ENCODE data around the gene CXCR6.

The CXCR6 gene

DNA sequence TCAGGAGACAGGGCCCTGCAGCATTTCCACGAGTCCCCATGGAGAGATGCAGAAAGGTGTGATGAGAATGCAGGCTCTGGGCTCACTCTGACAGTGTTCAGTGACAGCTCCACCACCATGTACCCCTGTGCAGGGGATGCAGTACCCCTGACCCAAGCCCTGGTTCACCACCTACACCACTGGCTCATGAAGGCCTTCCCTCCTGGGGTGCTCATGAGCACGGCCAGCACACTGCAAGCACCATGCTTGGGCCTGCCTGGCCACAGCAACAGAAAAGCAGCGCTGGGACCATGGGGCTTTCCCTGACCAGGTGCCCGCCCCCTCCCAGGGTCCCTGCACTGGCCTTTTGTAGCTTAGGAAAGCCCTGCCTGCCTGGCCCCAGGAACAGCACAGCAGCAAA, 6.2 kb downstream of the CXCR6 start:
- no peak for DNase-seq

DNA sequence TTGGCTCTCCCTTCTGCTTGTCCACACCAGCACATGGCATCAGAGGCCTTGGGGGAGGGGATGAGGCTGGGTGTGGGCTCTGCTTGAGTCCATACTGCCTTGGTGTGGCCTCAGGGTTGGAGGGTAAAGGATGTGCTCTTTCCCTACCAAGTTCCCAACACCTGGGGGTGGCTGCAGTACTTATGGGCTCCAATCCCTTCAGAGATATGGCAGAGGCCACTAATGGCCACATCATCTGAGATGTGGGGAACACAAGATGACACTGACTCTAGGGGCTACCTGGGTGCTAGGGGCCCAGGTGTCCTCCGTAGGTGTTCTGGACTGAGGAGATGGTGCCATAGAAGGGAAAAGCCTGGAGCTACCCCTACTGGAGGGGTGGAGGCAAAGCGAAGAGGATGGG, 6.9 kb downstream of the CXCR6 start:
- DNase-seq, result no peak

DNA sequence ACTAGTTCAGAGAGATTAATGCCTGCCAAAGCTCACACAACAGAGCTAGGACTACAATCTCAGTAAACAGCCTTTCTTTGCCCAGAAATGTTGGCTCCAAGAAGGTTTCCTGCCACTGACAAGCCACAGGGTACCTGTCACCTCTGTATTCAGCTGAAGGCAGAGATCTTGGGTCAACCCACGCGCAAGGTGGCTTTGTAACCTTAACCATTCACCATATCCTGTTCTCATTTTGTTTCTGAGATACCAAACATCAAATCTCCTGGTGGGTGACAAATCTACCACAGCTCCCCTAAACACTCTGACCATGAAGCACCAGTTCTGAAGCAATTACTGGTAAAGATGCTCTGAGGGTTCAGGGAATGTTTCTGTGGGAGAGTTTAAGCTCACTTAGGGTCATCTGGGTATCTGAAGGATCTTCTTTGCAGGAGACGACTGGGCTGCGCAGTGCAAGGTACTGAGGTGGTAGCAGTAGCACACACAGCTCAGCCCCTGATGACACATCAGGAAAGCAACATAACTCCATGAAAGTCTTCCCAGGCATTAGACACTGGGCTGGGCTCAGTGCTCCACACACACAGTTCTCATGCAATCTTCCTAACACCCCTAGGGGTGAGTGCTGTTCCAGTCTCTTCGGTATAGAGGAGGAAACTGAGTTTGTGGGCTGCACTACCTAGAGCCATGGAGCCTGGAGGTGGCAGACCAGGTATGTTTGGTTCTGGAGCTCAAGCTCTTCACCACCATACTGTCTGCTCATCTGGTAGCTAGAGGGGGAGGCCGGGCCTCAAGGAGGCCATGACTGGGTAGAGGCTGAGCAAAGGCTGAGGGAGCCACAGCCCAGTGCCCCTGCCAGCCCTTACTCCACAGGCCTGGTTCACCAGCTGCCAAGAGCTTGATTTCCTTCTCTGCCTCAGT, 7.7 kb downstream of the CXCR6 start:
- peak; percentile 28 to 49 for DNase-seq

- DNase-seq, result no peak
Measured at GRCh38 chr3:45951946-45952345, 8.7 kb downstream of the CXCR6 start.

- DNase-seq, result no peak
Measured at GRCh38 chr3:45952456-45952855, 9.2 kb downstream of the CXCR6 start.

DNA sequence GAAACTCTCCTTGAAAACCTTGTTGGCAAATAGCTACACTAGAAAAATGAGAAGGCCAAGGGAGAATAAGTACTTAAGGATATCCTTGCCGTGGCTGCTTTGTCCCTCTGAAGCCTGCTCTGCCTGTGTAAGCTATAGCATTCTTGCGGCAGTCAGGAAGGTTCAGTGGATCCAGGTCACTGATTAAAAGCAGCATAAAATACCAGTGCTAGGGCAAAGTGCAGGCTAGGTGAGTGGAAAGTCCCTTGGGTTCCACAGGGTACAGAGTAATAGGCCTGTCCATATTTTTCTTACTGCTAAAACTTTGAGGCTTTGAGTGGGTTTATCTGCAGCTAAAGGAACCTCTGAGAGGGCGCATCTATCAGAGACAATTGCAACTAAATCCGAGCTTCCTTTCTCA, 10.3 kb downstream of the CXCR6 start:
- no peak for DNase-seq

- no peak for DNase-seq
Measured at GRCh38 chr3:45954306-45954705, 11.0 kb downstream of the CXCR6 start.

- DNase-seq, result no peak
Measured at GRCh38 chr3:45955017-45955647, 11.9 kb downstream of the CXCR6 start.

- DNase-seq, result no peak
Measured at GRCh38 chr3:45955706-45956105, 12.4 kb downstream of the CXCR6 start.

- no peak for DNase-seq
Measured at GRCh38 chr3:45957586-45957985, 14.3 kb downstream of the CXCR6 start.

GRCh38 chr3:45958321-45958791, 15.1 kb downstream of the CXCR6 start:
- no peak for DNase-seq

- no peak for DNase-seq
Measured at GRCh38 chr3:45959201-45959600, 15.9 kb downstream of the CXCR6 start.

GRCh38 chr3:45960289-45960688, 17.0 kb downstream of the CXCR6 start:
- DNase-seq, result no peak

DNA sequence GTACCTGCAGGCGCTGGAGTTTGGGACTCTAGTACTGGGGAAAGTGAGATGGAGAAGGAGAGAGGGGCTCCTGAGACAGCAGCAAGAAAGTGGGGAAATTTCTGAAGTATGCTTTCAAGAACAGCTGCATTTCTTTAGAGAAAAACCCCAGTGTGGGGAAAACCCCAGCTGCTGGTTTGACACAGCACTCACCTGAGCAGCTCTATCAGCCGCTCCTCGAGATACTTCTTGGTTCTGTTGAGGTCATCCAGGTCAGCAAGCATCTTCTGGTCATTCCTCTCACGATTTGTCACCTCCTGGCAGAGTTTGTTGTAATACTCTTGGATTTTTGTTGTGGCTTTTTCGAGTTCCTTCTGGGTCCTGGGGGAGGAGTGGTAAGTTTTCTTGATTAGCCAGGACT, 18.8 kb downstream of the CXCR6 start:
- DNase-seq, result no peak

DNA sequence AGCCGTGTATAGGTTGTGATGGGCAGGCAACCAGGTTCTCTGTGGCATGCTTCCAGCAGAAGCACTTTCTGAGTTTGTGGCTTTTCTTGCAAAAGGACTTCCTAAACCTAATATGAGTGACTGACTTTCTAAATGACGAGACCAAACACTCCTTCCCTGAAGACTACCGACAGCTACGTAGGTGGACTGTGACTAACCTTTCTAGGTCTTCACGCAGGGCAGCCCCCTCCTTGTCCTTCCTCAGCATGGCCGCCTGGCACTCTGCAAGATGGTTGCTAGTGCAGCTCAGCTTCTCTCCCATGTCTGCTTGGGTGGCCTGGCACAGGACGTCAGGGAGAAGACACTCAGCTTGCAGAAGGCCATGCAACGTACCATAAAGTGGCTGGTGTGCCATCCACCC, 20.9 kb downstream of the CXCR6 start:
- peak; percentile 31 to 35 for DNase-seq

- no peak for DNase-seq
Measured at GRCh38 chr3:45965253-45965652, 22.0 kb downstream of the CXCR6 start.

- peak in 1 of 2 donors; percentile 24 for DNase-seq
Measured at GRCh38 chr3:45965653-45966052, 22.4 kb downstream of the CXCR6 start.

DNA sequence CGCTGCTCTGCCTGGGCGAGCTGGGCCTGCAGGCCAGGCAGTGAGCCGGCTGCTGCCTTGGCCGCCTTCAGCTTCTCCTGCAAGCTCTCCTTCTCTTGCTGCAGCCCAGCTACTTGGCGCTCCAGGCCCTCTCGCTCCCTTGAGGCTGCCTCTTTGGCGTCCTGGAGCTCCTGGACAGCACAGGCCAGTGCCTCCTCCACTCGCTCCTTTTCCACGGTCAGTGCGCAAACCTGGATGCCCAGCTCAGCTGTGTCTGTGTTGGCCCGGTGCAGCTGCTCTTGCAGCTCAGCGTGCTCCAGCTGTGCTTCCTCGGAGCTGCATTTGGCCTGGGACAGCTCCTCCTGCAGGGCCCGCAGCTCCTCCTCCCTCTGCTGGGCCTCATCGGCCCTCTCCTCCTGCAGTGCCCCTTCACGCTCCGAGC, 23.1 kb downstream of the CXCR6 start:
- DNase-seq, result no peak

GRCh38 chr3:45966950-45967640, 23.8 kb downstream of the CXCR6 start:
- no peak for DNase-seq

- DNase-seq, result no peak
Measured at GRCh38 chr3:45967724-45968123, 24.5 kb downstream of the CXCR6 start.

- DNase-seq, result no peak
Measured at GRCh38 chr3:45968149-45968548, 24.9 kb downstream of the CXCR6 start.

DNA sequence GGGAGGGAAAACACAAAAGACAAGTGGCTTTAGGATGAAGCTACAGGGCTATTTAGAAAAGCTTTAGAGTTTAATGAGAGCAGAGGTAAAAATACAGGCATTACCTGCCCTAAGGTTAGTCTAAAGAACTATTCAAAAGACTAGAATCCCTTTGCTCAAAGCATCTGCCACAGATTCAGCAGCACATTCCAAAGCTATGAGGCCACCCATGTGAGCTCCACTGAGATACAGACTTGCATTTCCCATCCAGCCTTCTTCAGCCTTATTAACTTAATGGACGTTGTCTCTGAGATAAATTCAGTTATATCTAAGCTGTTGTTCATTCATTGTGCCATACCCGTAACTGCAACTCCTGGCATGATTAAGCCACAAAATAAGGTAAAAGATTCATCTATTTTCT, 25.4 kb downstream of the CXCR6 start:
- no peak for DNase-seq

GRCh38 chr3:45969116-45969515, 25.9 kb downstream of the CXCR6 start:
- no peak for DNase-seq

GRCh38 chr3:45969953-45970352, 26.7 kb downstream of the CXCR6 start:
- no peak for DNase-seq

All from activated CD4-positive, alpha-beta T cell treated with anti-CD3 and anti-CD28 coated beads for 4 hours (primary cell).